GM23248 (cell line): ENCODE measurements around the gene VAPA. TPM values are rescaled to one million over a fixed set of nuclear protein-coding genes. Genes with fewer than 3 reads are reported as not detected.

Experiments used
- DNase-seq: peaks from one replicate; pipeline ENCODE4 v3.0.0-alpha.2; 2015
- H2AFZ ChIP-seq: fragments of 200-600 bp; sonication (generic); 2 replicates; pipeline ENCODE4 v1.6.1; 2016; ENCODE audit warnings: antibody characterized with exemption
- H3F3A ChIP-seq: fragments of 200-600 bp; sonication (generic); 2 replicates; pipeline ENCODE4 v1.6.1; 2016; ENCODE audit warnings: mild to moderate bottlenecking, antibody characterized with exemption, mixed run types; ENCODE audit not compliant: insufficient read depth
- H3K27ac ChIP-seq: fragments of 200-600 bp; sonication (generic); 2 replicates; pipeline ENCODE4 v1.5.1; 2016; ENCODE audit warnings: mild to moderate bottlenecking
- H3K27me3 ChIP-seq: fragments of 200-600 bp; sonication (generic); replicated peaks from 2 replicates; pipeline ENCODE4 v1.6.1; 2016; ENCODE audit warnings: mild to moderate bottlenecking; ENCODE audit not compliant: insufficient read depth
- H3K36me3 ChIP-seq: fragments of 200-600 bp; sonication (generic); 2 replicates; pipeline ENCODE4 v1.6.1; 2016; ENCODE audit warnings: low read depth, mild to moderate bottlenecking
- H3K4me1 ChIP-seq: fragments of 200-600 bp; sonication (generic); 2 replicates; pipeline ENCODE4 v1.6.1; 2016; ENCODE audit warnings: mild to moderate bottlenecking; ENCODE audit not compliant: insufficient read depth
- H3K4me2 ChIP-seq: fragments of 200-600 bp; sonication (generic); one replicate; pipeline ENCODE4 v1.6.1; 2016; ENCODE audit warnings: mild to moderate bottlenecking; ENCODE audit not compliant: unreplicated experiment
- H3K4me3 ChIP-seq: fragments of 200-600 bp; sonication (generic); 2 replicates; pipeline ENCODE4 v1.5.1; 2016; ENCODE audit warnings: mild to moderate bottlenecking
- H3K79me2 ChIP-seq: fragments of 200-600 bp; sonication (generic); 2 replicates; pipeline ENCODE4 v1.6.1; 2016; ENCODE audit warnings: mild to moderate bottlenecking; ENCODE audit not compliant: insufficient read depth
- H3K9ac ChIP-seq: fragments of 200-600 bp; sonication (generic); 2 replicates; pipeline ENCODE4 v1.6.1; 2016; ENCODE audit warnings: mild to moderate bottlenecking
- H3K9me2 ChIP-seq: fragments of 200-600 bp; sonication (generic); 2 replicates; pipeline ENCODE4 v1.6.1; 2016; ENCODE audit warnings: mixed run types, mild to moderate bottlenecking, moderate library complexity; ENCODE audit not compliant: insufficient read depth
- H3K9me3 ChIP-seq: fragments of 200-600 bp; sonication (generic); one replicate; pipeline ENCODE4 v1.6.1; 2017; ENCODE audit warnings: low read depth
- H4K20me1 ChIP-seq: fragments of 200-600 bp; sonication (generic); 2 replicates; pipeline ENCODE4 v1.6.0; 2016; ENCODE audit not compliant: insufficient read depth
- EZH2 ChIP-seq: fragments of 200-600 bp; sonication (generic); IDR thresholded peaks from 2 replicates; pipeline ENCODE4 v1.6.1; 2018; ENCODE audit warnings: antibody characterized with exemption, mild to moderate bottlenecking; ENCODE audit not compliant: insufficient read depth, poor library complexity, severe bottlenecking
- EZH2phosphoT487 ChIP-seq: fragments of 200-600 bp; sonication (generic); IDR thresholded peaks from 2 replicates; pipeline ENCODE4 v1.6.1; 2018; ENCODE audit warnings: antibody characterized with exemption, moderate library complexity, mild to moderate bottlenecking, low read depth; ENCODE audit not compliant: insufficient read depth
- WGBS, 2 experiments: methylation state at CpG; one replicate each; pipeline ENCODE4 v1.1.6; 2015 to 2017; ENCODE audit warnings: low lambda C conversion rate in 2 of 2, low coverage in 1 of 2; ENCODE audit errors: missing lambda C conversion rate in 2 of 2; 5-methylcytosine and 5-hydroxymethylcytosine counted together
- in situ Hi-C: fragments of 300-500 bp; cut with MboI; formaldehyde crosslinking; loops from 2 replicates; pipeline ENCODE4 v1.15.0; 2020
- polyA plus RNA-seq: library from polyadenylated mRNA; unstranded; fragments of >200 nt; fragmentation: Nextera tagmentation; extraction: Ambion mirVana; gene quantifications from 2 replicates; pipeline ENCODE4 v1.2.1, GENCODE V29; 2016
- total RNA-seq: library from RNA; depleted of rRNA; stranded (reverse); fragments of >200 nt; shearing (Covaris generic); gene quantifications from 2 replicates; pipeline ENCODE4 v1.2.3, GENCODE V29; 2014; rRNA removed

VAPA gene
- total RNA-seq (204 and 277 TPM in 2 replicates), polyA plus RNA-seq (290 and 299 TPM in 2 replicates)

GRCh38 chr18:9913526-9914333 is at the start of gene VAPA:
TSS of gene VAPA (plus strand) at chr18:9914016. CDS start at chr18:9914257, 241 bp downstream.
- Histone ChIP-seq H3K9me3 (no peaks in the 10 kb centered on the region), H3K27ac (peak within 1 kb of the TSS; percentile 93), H4K20me1 (peaks cover 33% of the 10 kb centered on the region), H3K9ac (peak within 1 kb of the TSS; percentile 94), H3K36me3 (no peaks in the 10 kb centered on the region), H3K27me3 (no peaks in the 10 kb centered on the region), H3F3A (peaks cover 35% of the 10 kb centered on the region), H3K4me1 (peaks cover 34% of the 10 kb centered on the region), H3K79me2 (peaks cover 47% of the 10 kb centered on the region), H3K4me3 (peak within 1 kb of the TSS; percentile 81), H2AFZ (peak within 1 kb of the TSS; percentile 86), H3K9me2 (no peaks in the 10 kb centered on the region), H3K4me2 (peak within 1 kb of the TSS; percentile 85)
- peak; percentile 100 for DNase-seq
- 0 to 1% methylated on average over 75 to 83 of the region's 87 CpGs for WGBS, 2 experiments
- in situ Hi-C loops = no loop called here
- TF ChIP-seq EZH2 = no peak

GRCh38 chr18:9865764-9866490 is 47.9 kb upstream of the VAPA start:
- Histone ChIP-seq H3K27ac (no peak overlapping the region), H3K4me1 (peaks cover 16% of the 10 kb centered on the region), H2AFZ (no peak overlapping the region), H3K4me2 (no peak overlapping the region), H3K79me2 (no peaks in the 10 kb centered on the region), H3F3A (peaks cover 31% of the 10 kb centered on the region), H3K36me3 (0 out of 2 replicates have a peak, but pooled peaks cover 6% of the 10 kb centered on the region), H3K27me3 (no peaks in the 10 kb centered on the region), H3K9ac (no peak overlapping the region), H3K9me3 (no peaks in the 10 kb centered on the region), H3K9me2 (no peaks in the 10 kb centered on the region), H3K4me3 (no peak overlapping the region), H4K20me1 (no peaks in the 10 kb centered on the region)
- no peak for DNase-seq
- no peak for TF ChIP-seq EZH2phosphoT487
- no peak for TF ChIP-seq EZH2
- WGBS, 2 experiments = 96 to 97% methylated on average over 7 of the region's 7 CpGs
- in situ Hi-C loops = no loop called here

- H3F3A ChIP-seq = peaks cover 31% of the 10 kb centered on the region
- H3K9me2 ChIP-seq = no peaks in the 10 kb centered on the region
- 65 to 70% methylated on average over 3 of the region's 3 CpGs for WGBS, 2 experiments
Measured at GRCh38 chr18:9866627-9867026, 47.2 kb upstream of the VAPA start.

GRCh38 chr18:9867071-9867594 is 46.7 kb upstream of the VAPA start:
- Histone ChIP-seq H3K27me3 (no peaks in the 10 kb centered on the region), H3K9me3 (no peaks in the 10 kb centered on the region), H3K9me2 (no peaks in the 10 kb centered on the region), H3K36me3 (no peaks in the 10 kb centered on the region), H3K27ac (no peak overlapping the region), H3K79me2 (no peaks in the 10 kb centered on the region), H3F3A (peaks cover 31% of the 10 kb centered on the region), H3K9ac (no peak overlapping the region), H3K4me3 (no peak overlapping the region), H4K20me1 (no peaks in the 10 kb centered on the region), H3K4me2 (no peak overlapping the region), H3K4me1 (peaks cover 16% of the 10 kb centered on the region), H2AFZ (no peak overlapping the region)
- in situ Hi-C loops = no loop called here
- WGBS, 2 experiments = 72 to 81% methylated on average over 4 of the region's 4 CpGs
- no peak for DNase-seq
- TF ChIP-seq EZH2phosphoT487 = no peak
- TF ChIP-seq EZH2 = no peak

More at GRCh38 chr18:9866627-9867026, 47.2 kb upstream of the VAPA start:
- Histone ChIP-seq H3K4me3 (no peak overlapping the region), H3K79me2 (no peaks in the 10 kb centered on the region), H3K9ac (no peak overlapping the region), H3K36me3 (no peaks in the 10 kb centered on the region), H2AFZ (no peak overlapping the region), H3K4me2 (no peak overlapping the region), H3K4me1 (peaks cover 16% of the 10 kb centered on the region), H4K20me1 (no peaks in the 10 kb centered on the region), H3K27me3 (no peaks in the 10 kb centered on the region), H3K27ac (no peak overlapping the region), H3K9me3 (no peaks in the 10 kb centered on the region)
- no peak for DNase-seq
- in situ Hi-C loops = no loop called here
- TF ChIP-seq EZH2 (no peak), EZH2phosphoT487 (no peak)
